Lower leg skin (tissue), 3 donors: Measurements from ENCODE around the gene FMNL2.

Experiments
- CTCF ChIP-seq, 3 donors: fragments of 450-650 bp; IDR thresholded peaks; one replicate each; pipeline ENCODE4 v1.5.1; 2016; ENCODE audit warnings: antibody characterized with exemption in 3 of 3, mild to moderate bottlenecking in 3 of 3, moderate library complexity in 2 of 3
- POLR2A ChIP-seq, 2 donors: fragments of 450-650 bp; IDR thresholded peaks; one replicate each; pipeline ENCODE4 v1.6.1; 2016 to 2017; ENCODE audit warnings: antibody characterized with exemption in 2 of 2, mild to moderate bottlenecking in 1 of 2, moderate library complexity in 1 of 2

DNA sequence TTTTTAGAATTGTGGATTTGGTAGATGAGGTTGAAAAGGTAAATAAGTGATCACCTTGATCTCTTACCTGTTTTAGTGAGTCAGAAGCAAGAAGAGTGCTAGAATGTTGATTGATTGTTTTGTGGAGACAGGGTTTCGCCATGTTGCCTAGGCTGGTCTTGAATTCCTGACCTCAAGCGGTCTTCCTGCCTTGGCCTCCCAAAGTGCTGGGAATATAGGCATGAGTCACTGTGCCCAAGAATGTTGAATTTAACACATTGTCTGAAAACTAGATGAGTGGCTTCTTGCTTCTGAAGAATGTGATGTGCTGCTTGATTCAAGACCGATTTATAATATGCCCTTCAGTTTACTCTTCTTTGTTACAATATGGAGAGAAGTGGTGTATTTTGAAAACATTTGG is 121.3 kb downstream of the FMNL2 start:
- TF ChIP-seq POLR2A (IDR thresholded peaks at IDR 0.05), result no peak
- TF ChIP-seq CTCF (IDR thresholded peaks at IDR 0.05), result no peak
